CD4-positive, alpha-beta T cell treated with Interleukin-21 for 1 hour (primary cell): Measurements from ENCODE around the gene OR52E4.

Experiments
- DNase-seq: peaks from one replicate; pipeline ENCODE4 v3.0.0-alpha.2; 2020

Gene OR52E4

DNA sequence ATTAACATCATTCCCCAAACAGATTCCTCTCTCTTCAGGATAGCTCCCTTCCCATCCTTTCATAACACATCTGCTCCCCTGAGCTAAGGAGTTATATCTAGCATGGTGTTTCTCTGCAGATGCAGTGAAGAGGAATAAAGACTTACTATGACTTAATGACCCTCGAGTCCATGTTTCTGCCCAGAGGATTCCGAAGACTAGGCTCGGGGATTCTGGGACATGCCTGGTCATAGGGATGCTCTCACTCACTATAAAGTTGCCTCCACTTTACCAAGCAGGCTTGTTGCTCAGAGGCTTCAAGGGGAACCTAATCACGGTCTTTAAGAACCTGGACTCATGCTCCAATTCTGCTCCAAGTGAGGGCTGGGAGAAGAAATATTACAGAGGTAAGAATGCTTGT is at the start of gene OR52E4:
Gene OR52E4, plus strand, starts transcription at position 301 of the 400 bp plus-strand sequence. CDS start 3,664 bp downstream, outside the sequence.
- DNase-seq: no peak

DNA sequence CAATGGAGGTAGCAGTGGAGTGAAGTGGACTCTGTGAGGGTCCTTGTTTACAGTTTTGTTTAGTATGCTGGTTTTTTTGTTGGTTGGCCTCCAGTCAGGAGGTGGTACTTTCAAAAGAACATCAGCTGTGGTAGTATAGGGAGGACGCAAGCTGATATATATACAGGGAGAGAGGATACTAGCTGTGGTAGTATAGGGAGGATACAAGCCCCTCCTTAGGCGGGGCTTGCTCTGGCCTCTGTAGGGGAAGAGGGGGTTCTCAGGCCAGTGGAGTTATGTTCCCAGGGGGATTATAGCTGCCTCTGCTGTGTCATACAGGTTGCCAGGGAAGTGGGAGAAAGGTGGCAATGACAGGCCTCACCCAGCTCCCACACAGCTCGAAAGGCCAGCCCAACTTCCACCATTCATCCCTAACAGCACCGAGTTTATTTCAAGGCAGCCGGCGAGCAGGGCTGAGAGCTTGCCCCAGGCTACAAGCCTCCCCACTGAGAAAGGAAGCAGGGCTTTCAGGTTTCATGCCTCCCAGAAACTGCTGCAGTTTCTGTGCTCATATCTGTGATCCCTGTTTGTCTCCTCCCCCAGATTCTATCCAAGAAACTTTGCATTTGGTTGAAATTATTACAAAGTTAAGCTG is 49.1 kb upstream of the OR52E4 start:
- DNase-seq: no peak

DNA sequence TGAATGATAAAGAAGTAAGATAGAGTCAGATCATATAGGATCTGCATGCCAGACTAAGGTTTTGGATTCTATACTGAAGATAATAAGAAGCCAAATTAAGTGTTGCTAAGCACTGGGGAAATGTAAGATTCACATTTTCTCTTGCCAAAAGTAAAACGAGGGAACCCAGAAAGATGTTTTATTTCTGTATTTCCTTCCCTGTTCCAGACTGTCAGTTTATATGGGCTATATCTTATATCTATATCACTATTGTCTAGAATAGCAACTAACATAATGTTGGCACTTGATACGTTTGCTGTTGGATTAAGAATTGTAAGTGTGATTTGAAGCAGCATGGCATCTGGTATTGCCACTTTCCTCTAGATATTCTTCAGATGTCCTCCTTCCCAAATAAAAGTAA is 47.0 kb upstream of the OR52E4 start:
- DNase-seq: no peak

DNA sequence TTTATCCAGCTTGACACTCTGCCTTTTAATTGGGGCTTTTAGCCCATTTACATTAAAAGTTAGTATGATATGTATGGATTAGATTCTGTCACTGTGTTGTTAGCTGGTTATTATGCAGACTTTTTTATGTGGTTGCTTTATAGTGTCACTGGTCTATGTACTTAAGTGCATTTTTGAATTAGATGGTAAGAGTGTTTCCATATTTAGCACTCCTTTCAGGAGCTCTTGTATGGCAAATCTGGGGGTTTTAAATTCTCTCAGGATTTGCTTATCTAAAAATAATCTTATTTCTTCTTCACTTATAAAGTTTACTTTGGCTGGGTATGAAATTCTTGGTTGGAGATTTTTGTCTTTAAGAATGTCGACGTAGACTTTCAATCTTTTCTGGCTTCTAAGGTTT is 42.7 kb upstream of the OR52E4 start:
- DNase-seq: no peak

DNA sequence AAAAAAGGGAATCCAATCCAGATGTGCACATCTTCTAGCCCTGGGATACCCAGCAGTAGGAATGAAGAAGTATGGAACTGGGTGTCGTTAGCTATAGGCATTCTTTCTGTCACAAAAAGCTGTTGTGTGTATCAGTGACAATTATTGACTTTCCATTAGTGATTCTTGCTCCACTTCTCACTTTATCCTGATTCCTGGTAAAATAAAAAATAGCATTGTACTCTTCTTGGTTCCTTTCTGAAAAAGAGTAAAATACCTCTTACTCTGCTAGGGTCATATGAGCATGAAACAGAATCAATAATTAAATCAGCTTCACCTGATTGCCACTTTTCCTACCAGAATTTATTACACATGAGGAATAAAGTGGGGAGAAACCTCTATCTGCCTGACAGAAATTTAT is 38.6 kb upstream of the OR52E4 start, which contains the start of gene OR52E6:
Gene OR52E6, minus strand, starts transcription at position 101 of the 400 bp plus-strand sequence. Its CDS starts 0 bp downstream, at position 101.
- no peak for DNase-seq

DNA sequence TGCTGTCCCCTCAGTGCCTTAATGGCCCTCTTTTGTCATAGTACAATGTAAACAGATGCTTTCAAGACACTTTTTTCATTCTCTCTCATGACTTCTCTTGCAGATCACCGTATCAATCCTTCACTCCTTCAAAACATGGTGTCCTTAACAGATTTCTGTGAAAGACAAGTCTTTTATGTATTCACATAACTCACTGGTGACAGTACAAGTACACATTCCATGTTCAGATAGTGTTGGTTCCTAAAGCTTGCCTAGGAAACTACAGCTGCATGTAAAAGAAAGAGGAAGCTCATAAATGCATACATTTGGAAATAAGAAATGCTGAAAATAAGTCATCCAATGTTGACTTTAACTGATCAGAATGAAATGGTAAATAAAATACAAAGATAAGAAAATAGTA is 33.7 kb upstream of the OR52E4 start:
- no peak for DNase-seq

DNA sequence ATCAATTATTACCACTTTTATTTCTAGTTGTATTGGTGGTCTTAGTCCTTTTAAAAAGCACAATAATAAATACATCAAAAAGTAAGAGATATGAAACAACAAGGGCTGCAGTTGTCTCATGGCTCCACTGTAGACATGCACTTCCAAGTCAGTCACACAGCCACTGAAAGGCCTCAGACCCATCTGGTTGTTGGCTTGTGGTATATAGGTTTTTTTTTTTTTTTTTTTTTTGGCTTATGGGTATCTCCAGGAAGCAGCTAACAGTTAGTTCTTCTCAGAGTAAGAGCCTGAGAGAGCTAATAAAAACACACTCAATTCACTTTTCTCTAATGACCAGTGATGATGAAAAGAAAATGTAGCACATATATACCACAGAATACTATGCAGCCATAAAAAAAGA is 32.7 kb upstream of the OR52E4 start:
- no peak for DNase-seq

DNA sequence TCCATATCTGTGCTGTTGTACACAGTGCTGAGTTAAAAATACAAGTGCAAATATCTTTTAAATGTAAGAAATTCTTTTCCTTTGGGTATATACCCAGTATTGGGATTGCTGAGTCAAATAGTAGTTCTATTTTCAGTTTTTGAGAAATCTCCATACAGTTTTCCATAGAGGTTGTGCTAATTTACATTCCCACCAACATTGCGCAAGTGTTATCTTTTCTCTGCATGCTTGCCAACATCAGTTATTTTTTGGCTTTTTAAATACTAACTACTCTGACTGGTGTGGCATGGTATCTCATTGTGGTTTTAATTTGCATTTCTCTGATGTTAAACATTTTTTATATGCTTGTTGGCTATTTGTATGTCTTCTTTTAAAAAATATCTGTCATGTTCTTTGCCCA is 29.4 kb upstream of the OR52E4 start:
- no peak for DNase-seq

DNA sequence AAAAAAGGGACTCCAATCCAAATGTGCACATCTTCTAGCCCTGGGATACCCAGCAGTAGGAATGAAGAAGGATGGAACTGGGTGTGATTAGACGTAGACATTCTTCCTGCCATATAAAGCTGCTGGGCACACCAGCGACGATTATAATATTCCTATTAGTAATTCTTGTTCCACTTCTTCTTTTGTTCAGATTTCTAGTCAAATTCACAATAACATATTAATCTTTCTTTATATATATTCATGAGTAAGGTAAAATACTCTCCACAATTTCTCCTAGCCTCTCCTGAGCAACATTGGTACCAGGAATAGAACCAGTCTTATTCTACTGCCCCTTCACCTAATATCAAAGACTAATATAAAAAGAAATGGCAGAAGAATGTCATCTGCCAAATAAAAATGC is 22.8 kb upstream of the OR52E4 start, which contains the start of gene OR52E8:
Gene OR52E8, minus strand, starts transcription at position 101 of the 400 bp plus-strand sequence. Its CDS starts 0 bp downstream, at position 101.
- DNase-seq: no peak

DNA sequence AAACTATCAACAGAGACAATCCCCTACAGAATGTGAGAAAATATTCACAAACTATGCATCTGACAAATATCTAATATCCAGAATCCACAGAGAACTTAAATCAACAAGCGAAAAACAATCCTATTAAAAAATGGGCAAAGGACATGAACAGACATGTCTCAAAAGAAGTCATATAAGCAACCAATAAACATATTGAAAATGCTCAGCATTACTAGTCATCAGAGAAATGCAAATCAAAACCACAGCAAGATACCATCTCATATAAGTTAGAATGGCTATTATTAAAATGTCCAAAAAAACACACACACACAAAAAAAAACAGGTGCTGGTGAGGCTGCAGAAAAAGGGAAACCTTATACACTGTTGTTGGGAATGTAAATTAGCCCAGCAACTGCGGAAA is 14.6 kb upstream of the OR52E4 start:
- no peak for DNase-seq

DNA sequence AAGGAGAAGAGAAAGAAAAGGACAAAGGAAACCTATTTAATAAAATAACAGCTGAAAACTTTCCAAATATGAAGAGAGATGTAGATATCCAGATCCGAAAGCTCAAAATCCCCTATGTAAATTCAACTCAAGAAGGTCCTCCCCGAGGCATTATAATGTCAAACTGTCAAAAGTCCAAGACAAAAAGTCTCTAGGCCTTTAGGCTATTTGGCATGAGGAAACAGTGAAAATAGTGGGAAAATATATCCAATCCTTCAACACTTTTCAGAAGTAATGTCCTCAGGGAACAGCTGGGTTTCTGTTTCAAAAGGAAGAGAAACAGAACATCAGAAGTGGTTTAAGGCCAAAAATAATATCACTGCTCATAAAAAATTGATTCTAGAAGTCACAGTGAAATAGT is 1.9 kb upstream of the OR52E4 start:
- no peak for DNase-seq

DNA sequence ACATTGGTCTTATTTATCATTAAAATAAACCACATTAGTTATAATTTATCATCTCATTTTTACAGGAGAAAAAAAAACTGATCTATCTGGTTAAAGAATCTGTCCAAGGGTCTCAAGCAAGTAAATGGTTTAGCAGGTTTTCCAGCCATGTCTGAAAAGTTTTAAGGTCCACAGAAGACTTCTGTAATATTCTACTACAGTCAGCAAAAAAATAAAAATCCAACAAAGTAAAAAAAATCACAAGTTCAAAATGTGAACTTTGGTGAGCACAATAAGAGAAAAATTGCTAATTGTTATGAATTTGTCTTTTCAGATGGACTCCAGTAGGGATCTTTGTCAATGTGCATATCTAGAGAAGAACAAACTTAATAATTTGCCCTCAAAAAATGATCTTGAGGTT is 1.3 kb downstream of the OR52E4 start:
- DNase-seq: no peak

DNA sequence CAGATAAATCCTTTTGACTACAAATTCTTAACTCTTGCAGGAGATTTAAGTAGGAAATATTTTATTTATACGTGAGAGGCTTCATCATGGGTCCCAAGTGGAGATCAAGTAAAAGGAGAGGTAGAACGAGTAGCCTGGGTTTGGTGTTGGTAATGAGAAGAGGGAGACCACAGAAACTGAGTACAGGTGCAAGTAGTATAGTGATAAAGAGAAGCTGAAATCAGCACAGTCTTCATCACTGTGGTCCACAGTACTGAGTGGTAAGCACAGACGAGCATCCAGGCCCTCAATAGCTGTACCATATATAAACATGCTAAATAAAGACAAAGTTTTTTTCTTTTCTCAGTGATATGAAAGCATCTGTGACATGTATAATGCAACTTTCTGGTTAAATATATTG is 6.7 kb downstream of the OR52E4 start:
- no peak for DNase-seq

DNA sequence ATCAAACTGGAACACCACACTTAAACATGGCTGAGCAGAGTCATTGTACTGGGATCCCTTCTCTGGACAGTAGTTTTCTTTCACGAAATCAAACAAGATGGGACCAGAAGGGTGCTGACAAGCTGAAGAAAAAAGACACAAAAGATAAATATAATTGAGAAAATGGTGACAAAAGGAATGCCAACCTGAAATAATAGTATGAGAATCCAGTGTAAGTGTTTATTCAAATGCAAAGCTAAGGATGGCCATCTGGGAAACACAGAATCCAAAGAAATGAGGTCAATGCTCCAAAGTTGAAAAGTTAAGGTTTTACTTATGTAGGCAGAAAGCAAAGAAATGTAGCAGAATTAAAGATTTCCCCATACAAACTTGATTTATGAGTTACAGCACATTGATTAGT is 7.2 kb downstream of the OR52E4 start:
- DNase-seq: no peak

DNA sequence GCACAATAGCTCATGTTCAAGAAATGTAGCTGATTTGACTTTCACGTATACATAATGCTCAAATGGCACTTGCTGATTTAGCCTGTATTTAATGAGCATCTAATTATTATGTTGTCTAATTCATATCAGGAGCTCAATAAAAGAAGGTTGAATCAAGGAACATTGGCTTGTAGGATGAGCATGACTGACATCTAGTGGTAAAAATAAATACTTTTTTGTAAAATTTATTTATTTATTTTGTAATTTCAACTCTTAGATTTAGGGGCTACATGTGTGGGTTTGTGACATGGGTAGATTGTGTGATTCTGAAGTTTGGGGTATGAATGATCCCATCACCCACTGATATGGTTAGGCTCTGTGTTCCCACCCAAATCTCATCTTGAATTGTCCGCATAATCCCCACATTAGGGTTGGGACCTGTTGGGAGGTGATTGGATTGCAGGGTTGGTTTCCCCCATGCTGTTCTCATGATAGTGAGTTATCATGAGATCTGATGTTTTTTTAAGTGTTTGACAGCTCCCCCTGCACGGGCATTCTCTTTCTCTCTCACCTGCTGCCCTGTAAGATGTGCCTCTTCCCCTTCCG is 10.9 kb downstream of the OR52E4 start:
- DNase-seq: no peak

DNA sequence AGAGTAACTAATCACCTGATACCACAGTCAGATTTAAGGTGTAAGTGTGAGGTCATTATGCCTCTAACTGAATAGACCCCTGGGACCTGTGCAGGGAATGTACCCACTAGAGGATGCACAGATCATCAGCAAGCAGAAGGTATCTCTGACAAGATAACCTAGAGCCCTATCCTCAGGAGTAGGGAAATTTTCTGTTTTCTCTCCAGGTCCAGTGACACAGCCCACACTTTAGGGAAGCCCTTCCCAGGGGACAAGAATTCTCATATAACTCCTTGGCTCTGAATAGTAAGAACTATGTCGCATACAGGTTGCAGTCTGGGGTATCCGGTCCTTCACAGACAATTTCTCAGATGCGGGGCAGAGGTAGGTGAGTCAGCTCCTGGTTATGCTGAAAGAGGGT is 12.5 kb downstream of the OR52E4 start, which contains the start of gene OR52E5:
Gene OR52E5, plus strand, starts transcription at position 301 of the 400 bp plus-strand sequence. CDS start 7,569 bp downstream, outside the sequence.
- DNase-seq: no peak

DNA sequence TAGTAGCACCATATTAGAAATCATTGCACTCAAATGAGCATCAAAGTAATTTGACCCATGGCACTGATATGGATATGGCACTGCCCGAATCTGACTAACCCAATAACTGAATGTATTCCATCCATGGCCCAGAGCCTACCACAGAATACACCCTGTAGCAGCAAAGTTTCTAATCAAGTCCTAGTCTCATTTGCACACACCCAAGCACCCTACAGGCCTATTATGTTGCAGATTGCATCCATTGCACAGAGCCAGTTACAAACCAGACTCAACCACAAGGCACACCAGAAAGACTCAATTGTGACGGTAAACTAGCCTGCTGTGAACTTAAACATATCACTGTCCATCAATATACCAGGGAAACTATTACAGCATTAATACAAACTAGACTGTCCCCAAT is 19.1 kb downstream of the OR52E4 start:
- DNase-seq: no peak

DNA sequence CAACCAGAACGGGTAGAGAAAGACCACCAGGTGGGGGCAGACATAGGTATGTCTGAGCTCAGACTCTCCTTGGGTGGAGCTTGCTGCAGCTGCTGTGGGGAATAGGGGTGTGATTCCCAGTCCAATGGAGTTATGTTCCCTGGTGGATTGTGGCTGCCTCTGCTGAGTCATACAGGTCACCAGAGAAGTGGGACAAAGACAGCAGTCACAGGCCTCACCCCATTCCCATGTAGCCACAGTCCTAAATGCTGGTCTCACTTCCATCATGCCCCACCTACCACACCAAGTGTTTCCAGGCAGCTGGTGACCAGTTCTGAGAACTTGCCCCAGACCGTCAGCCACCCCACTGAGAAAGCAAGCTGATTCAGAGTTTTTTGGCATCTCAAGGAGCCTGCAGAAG is 30.1 kb downstream of the OR52E4 start:
- DNase-seq: no peak

DNA sequence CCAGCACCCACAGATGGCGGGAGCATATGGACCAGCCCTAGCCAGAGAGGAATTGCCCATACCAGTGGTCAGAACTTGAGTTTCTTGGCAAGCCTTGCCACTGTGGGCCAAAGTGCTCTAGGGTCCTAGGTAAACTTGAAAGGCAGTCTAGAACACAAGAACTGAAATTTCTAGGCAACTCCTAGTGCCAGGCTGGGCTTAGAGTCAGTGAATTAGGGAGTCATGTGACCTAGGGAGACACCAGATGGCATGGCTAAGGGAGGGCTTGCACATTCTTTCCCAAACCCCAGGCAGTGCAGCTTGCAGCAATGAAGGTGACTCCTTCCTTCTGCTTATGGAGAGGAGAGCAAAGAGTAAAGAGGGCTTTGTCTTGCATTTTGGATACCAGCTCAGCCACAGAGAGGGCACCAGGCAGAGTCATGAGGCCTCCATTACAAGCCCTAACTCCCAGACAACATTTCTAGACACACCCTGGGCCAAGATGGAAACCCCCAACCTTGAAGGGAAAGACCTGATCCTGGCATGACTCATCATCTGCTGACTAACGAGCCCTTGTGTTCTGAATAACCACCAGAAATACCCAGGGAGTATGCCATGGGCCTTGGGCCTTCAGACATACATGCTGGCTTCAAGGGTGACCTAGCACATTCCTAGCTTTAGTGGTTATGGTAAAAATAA is 42.5 kb downstream of the OR52E4 start:
- DNase-seq: no peak

DNA sequence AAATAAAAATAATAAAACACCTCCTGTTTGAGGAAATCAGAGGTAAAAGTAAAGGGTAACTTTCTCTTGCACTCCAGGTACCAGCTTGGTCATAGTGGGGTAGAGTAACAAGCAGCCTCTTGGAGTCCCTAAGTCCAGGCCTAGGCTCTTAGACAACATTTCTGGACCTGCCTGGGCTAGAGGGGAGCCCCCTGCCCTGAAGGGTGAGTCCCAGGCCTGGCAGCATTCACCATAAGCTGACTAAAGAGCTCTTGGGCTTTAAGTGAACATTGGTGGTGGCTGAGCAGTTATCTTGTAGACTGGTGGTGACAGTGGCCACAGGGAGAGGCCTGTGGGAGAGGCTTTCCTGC is 43.0 kb downstream of the OR52E4 start:
- DNase-seq: no peak

DNA sequence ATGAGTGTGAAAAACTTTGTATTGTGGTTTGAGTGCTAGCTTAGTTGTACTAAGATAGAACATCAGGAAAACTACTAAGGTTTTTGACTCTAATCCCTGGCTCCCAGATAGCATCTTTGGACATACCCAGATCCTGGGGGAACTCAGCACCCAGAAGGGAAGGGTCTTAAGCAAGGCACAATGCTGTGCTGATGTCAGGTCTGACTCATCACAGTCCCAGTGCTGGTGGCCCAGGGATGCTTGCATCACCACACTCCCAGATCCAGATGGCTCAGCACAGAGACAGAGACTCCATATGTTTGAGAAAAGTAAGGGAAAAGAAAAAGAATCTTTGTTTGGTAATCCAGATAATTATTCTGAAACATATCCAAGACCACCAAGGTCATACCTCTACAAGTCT is 43.4 kb downstream of the OR52E4 start:
- no peak for DNase-seq

DNA sequence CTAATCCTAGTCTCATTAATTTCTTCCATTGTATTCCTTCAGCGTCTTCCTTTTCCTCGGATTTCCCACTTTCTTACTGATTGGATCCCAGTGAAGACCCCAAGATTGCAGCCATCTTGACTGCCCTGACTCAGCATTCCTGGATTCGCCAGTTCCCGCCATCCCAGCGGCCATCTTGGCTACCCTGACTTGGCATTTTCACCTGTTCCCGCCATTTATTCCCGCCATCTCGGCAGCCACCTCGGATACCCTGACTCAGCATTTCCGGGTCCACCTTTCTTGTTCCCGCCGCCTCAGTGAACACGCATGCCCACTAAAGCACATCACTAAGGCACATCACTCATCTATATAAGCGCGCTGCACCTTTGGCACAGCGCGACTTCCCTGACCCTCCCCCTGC is 47.8 kb downstream of the OR52E4 start:
- no peak for DNase-seq

DNA sequence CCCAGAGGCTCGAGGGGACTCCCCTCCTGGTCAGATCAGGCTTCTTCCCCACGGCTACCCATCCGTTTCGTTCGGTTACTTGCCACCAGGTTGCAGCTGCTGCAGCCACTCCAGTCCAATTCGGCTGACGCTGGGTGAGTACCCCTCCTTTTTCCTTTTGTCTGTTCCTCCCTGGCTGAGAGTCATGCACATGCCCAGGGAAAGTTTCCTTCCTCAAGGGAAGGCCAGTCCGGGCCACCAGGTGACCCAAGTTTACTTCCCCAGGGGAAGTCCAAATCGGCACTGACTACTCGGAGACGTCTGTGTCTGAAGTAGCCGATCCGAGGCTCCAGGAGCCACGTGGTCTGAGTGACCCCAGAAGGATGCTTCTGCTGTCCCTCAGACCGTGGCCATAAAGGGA is 48.4 kb downstream of the OR52E4 start:
- DNase-seq: no peak
